IMR-90 (cell line): ENCODE data around the gene BCAS4. TPM values are rescaled to one million over a fixed set of nuclear protein-coding genes. Genes with fewer than 3 reads are reported as not detected.

ENCODE experiments used
- ATAC-seq: fragments of 200-7000 bp; cut with Tn5 transposase; 2 replicates; pipeline ENCODE4 v1.9.1; 2020; ENCODE audit warnings: low read depth, mild to moderate bottlenecking, moderate library complexity
- BruUV-seq: library from RNA; stranded (reverse); fragments of 400-500 nt; replicated peaks from 2 replicates; lab custom pipeline; 2021; lab: Mats Ljungman, UMichigan
- CTCF ChIA-PET: fragments of 300-600 bp; formaldehyde crosslinking; extraction: SDS; loops from one replicate; lab custom pipeline; 2021; ENCODE audit warnings: antibody characterized with exemption; lab: Yijun Ruan, JAX
- POLR2A ChIA-PET: fragments of 300-600 bp; sonication (Branson Sonifier 250); formaldehyde crosslinking; loops from one replicate; lab custom pipeline; 2022; ENCODE audit warnings: antibody characterized with exemption; ENCODE audit not compliant: unreplicated experiment; lab: Charles Lee
- DNase-seq: peaks from one replicate; pipeline ENCODE4 v3.0.0; 2013
- H2AFZ ChIP-seq: replicated peaks from 2 replicates; pipeline ENCODE3; 2013; ENCODE audit warnings: low read length, mild to moderate bottlenecking; ENCODE audit not compliant: poor library complexity
- H2AK5ac ChIP-seq: 2 replicates; pipeline ENCODE4 v1.6.1; 2013; ENCODE audit warnings: low read depth, low read length, inconsistent platforms
- H2AK9ac ChIP-seq: replicated peaks from 2 replicates; pipeline ENCODE3; 2013; ENCODE audit warnings: mild to moderate bottlenecking, low read depth, low read length, moderate library complexity; ENCODE audit not compliant: poor library complexity
- H2BK120ac ChIP-seq: 2 replicates; pipeline ENCODE4 v1.6.1; 2013; ENCODE audit warnings: low read depth, low read length, inconsistent platforms
- H2BK15ac ChIP-seq: 3 replicates; pipeline ENCODE4 v1.6.1; 2013; ENCODE audit warnings: low read depth, low read length, inconsistent platforms
- H2BK20ac ChIP-seq: 2 replicates; pipeline ENCODE4 v1.6.1; 2013; ENCODE audit warnings: low read depth, mild to moderate bottlenecking, inconsistent platforms, low read length, moderate library complexity
- H2BK5ac ChIP-seq: 2 replicates; pipeline ENCODE4 v1.6.1; 2013; ENCODE audit warnings: mild to moderate bottlenecking, low read depth, low read length, inconsistent platforms; ENCODE audit not compliant: poor library complexity, severe bottlenecking
- H3K14ac ChIP-seq: replicated peaks from 2 replicates; pipeline ENCODE4 v1.6.1; 2013; ENCODE audit warnings: low read depth, low read length, inconsistent platforms
- H3K18ac ChIP-seq: 2 replicates; pipeline ENCODE4 v1.6.1; 2013; ENCODE audit warnings: low read depth, low read length, control low read depth
- H3K23ac ChIP-seq: 2 replicates; pipeline ENCODE4 v1.6.1; 2013; ENCODE audit warnings: low read depth, low read length, inconsistent platforms
- H3K27ac ChIP-seq: 2 replicates; pipeline ENCODE4 v1.5.1; 2013; ENCODE audit warnings: mild to moderate bottlenecking, control low read depth, low read length; ENCODE audit not compliant: insufficient read depth
- H3K27me3 ChIP-seq: 2 replicates; pipeline ENCODE4 v1.6.1; 2013; ENCODE audit warnings: low read length; ENCODE audit not compliant: control insufficient read depth, insufficient read depth
- H3K36me3 ChIP-seq: 2 replicates; pipeline ENCODE4 v1.6.1; 2013; ENCODE audit warnings: low read length, mixed read lengths; ENCODE audit not compliant: control insufficient read depth, insufficient read depth
- H3K4ac ChIP-seq: 2 replicates; pipeline ENCODE4 v1.6.1; 2013; ENCODE audit warnings: low read depth, low read length, inconsistent platforms
- H3K4me1 ChIP-seq: 2 replicates; pipeline ENCODE4 v1.6.1; 2013; ENCODE audit warnings: low read length, mixed read lengths; ENCODE audit not compliant: control insufficient read depth, insufficient read depth
- H3K4me2 ChIP-seq: 2 replicates; pipeline ENCODE4 v1.6.1; 2013; ENCODE audit warnings: low read depth, mild to moderate bottlenecking, control low read depth, low read length, moderate library complexity
- H3K4me3 ChIP-seq: 2 replicates; pipeline ENCODE4 v1.5.1; 2013; ENCODE audit warnings: low read depth, mild to moderate bottlenecking, control low read depth, low read length, moderate library complexity; ENCODE audit not compliant: insufficient read depth
- H3K56ac ChIP-seq: 2 replicates; pipeline ENCODE4 v1.6.1; 2013; ENCODE audit warnings: low read length, inconsistent platforms; ENCODE audit not compliant: insufficient read depth; ENCODE audit errors: extremely low read depth
- H3K79me1 ChIP-seq, 2 experiments: 2 replicates each; pipeline ENCODE4 v1.6.1; 2013; ENCODE audit warnings: low read length in 2 of 2, inconsistent platforms in 1 of 2, low read depth in 1 of 2
- H3K9ac ChIP-seq: 2 replicates; pipeline ENCODE4 v1.6.1; 2013; ENCODE audit warnings: low read depth, low read length, control low read depth
- H3K9me1 ChIP-seq: 2 replicates; pipeline ENCODE4 v1.6.1; 2013; ENCODE audit warnings: low read length, inconsistent platforms; ENCODE audit not compliant: insufficient read depth
- H3K9me3 ChIP-seq: 2 replicates; pipeline ENCODE4 v1.6.1; 2013; ENCODE audit warnings: low read length; ENCODE audit not compliant: control insufficient read depth, insufficient read depth
- H4K20me1 ChIP-seq: 2 replicates; pipeline ENCODE4 v1.6.1; 2013; ENCODE audit warnings: low read length, inconsistent platforms; ENCODE audit not compliant: insufficient read depth
- H4K5ac ChIP-seq: 2 replicates; pipeline ENCODE4 v1.6.1; 2013; ENCODE audit warnings: mild to moderate bottlenecking, low read depth, low read length, control low read depth
- H4K8ac ChIP-seq, 2 experiments: 2 replicates each; pipeline ENCODE4 v1.6.1; 2013; ENCODE audit warnings: low read depth in 2 of 2, low read length in 2 of 2, control low read depth in 1 of 2, inconsistent platforms in 1 of 2
- H4K91ac ChIP-seq: 2 replicates; pipeline ENCODE4 v1.6.1; 2013; ENCODE audit warnings: low read depth, low read length, inconsistent platforms; ENCODE audit not compliant: insufficient read depth
- CEBPB ChIP-seq: IDR thresholded peaks from 2 replicates; pipeline ENCODE4 v1.6.1; 2012; ENCODE audit warnings: low read depth, low read length, improper control_type of control experiment
- CHD1 ChIP-seq: IDR thresholded peaks from 2 replicates; pipeline ENCODE4 v1.6.1; 2012; ENCODE audit warnings: low read depth, low read length, improper control_type of control experiment
- FOS ChIP-seq: fragments of 150-350 bp; IDR thresholded peaks from 2 replicates; pipeline ENCODE4 v1.6.1; 2016; ENCODE audit warnings: low read depth, low read length
- MAFK ChIP-seq: IDR thresholded peaks from 2 replicates; pipeline ENCODE4 v1.6.1; 2012; ENCODE audit warnings: low read depth, low read length, improper control_type of control experiment
- MAZ ChIP-seq: IDR thresholded peaks from 2 replicates; pipeline ENCODE4 v1.6.1; 2012; ENCODE audit warnings: low read depth, mild to moderate bottlenecking, low read length, improper control_type of control experiment, moderate library complexity, borderline replicate concordance
- MXI1 ChIP-seq: IDR thresholded peaks from 2 replicates; pipeline ENCODE4 v1.6.1; 2012; ENCODE audit warnings: low read depth, mild to moderate bottlenecking, low read length, moderate library complexity, borderline replicate concordance
- NFE2L2 ChIP-seq: fragments of 150-350 bp; IDR thresholded peaks from 2 replicates; pipeline ENCODE4 v1.6.1; 2016; ENCODE audit warnings: low read depth, mild to moderate bottlenecking, low read length
- POLR2A ChIP-seq: IDR thresholded peaks from 2 replicates; pipeline ENCODE4 v1.6.1; 2012; ENCODE audit warnings: mild to moderate bottlenecking, low read depth, low read length
- RAD21 ChIP-seq: IDR thresholded peaks from 2 replicates; pipeline ENCODE4 v1.6.1; 2012; ENCODE audit warnings: low read length, improper control_type of control experiment
- RCOR1 ChIP-seq: IDR thresholded peaks from 2 replicates; pipeline ENCODE4 v1.6.1; 2012; ENCODE audit warnings: mild to moderate bottlenecking, low read length, improper control_type of control experiment; ENCODE audit not compliant: insufficient replicate concordance
- SMC3 ChIP-seq: fragments of 150-350 bp; IDR thresholded peaks from 2 replicates; pipeline ENCODE4 v1.6.1; 2016; ENCODE audit warnings: low read depth, mild to moderate bottlenecking, antibody characterized with exemption, low read length, moderate library complexity
- WGBS, 2 experiments: methylation state at CpG; one replicate each; pipeline versions ENCODE4 v1.1.5 to v1.1.7; 2013; ENCODE audit warnings: missing lambda C conversion rate in 2 of 2; ENCODE audit not compliant: insufficient read length in 1 of 2; ENCODE audit errors: extremely low coverage in 2 of 2; 5-methylcytosine and 5-hydroxymethylcytosine counted together
- dilution Hi-C: fragments of 300-500 bp; cut with HindIII; formaldehyde crosslinking; loops from one replicate; pipeline ENCODE4 v1.14.3; 2018; ENCODE audit warnings: low sequenced_read_pairs; ENCODE audit not compliant: unreplicated experiment
- in situ Hi-C: fragments of 300-500 bp; cut with MboI; formaldehyde crosslinking; loops from 3 replicates; pipeline ENCODE4 v1.14.3; 2019; ENCODE audit warnings: low sequenced_read_pairs, inconsistent platforms, mixed read lengths
- intact Hi-C: fragments of 100-400 bp; cut with micrococcal nuclease; formaldehyde crosslinking; loops from 2 replicates; pipeline ENCODE4 v1.10.0; 2022
- polyA plus RNA-seq, 3 experiments: library from polyadenylated mRNA; depleted of rRNA; stranded (reverse); fragments of >200 nt; gene quantifications; 2 replicates each; pipeline ENCODE4 v1.2.3, GENCODE V29; 2012; ENCODE audit warnings: low replicate concordance in 1 of 3
- total RNA-seq: library from RNA; depleted of rRNA; stranded (reverse); fragments of >200 nt; gene quantifications from 2 replicates; pipeline ENCODE4 v1.2.3, GENCODE V29; 2012
- TF ChIP-seq, protein P1 (sequence below): conservative IDR thresholded peaks from 2 replicates; pipeline ENCODE4 v1.5.1; 2012; ENCODE audit warnings: mild to moderate bottlenecking, low read depth, low read length, improper control_type of control experiment
- TF ChIP-seq, protein P2 (sequence below): fragments of 150-350 bp; IDR thresholded peaks from 2 replicates; pipeline ENCODE4 v1.6.1; 2017; ENCODE audit warnings: mild to moderate bottlenecking, antibody characterized with exemption, low read length, low read depth
- TF ChIP-seq, protein P3 (sequence below): fragments of 150-350 bp; IDR thresholded peaks from 2 replicates; pipeline ENCODE4 v1.6.1; 2016; ENCODE audit warnings: low read depth, mild to moderate bottlenecking, low read length, moderate library complexity, borderline replicate concordance

The BCAS4 gene
- total and polyA plus RNA-seq, 2 of the 4 experiments (the other 2 are of a cell fraction), result 42.7 to 47.5 TPM

DNA sequence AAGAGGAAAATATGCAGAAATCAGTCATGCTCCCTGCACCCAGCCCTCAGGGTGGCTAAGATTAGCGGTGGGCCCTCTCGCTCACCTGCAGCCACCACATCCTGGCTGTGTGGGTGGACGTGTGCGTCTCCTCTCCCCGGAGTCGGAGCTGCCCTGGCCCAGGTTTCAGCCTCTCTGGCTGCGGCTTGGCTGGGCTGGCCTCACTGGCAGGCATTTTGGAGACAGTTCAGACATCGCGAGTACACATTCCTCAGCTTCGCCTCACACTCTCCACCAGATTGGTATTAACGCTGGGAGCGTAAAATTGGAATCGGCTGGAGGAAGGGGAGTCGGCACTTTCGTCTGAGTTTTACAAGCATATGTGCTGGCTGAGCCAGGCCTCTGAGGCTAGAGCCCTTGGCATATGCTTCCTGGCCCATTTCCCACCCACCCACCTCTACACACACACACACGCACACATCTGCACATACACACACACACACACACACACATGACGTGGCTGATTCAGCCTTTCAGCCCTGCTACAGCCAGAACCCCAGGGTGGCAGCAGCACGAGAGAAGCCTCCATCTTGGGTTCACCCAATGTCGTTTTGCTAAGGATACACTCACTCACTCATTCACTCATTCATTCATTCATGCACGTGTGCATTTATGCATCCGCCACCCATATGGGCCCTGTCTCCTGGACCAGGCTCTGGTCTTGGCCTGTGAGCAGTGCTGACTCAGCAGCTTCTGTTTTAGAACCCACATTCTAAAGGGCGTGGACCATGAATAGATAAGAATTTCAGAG lies 42.9 kb downstream of the BCAS4 start:
- no peak overlapping the region for H3K4me3 ChIP-seq
- CTCF ChIA-PET, result no interaction called here
- H2AFZ ChIP-seq, result peak overlapping the region; percentile 80
- no peak for TF ChIP-seq RAD21
- TF ChIP-seq, protein P1, sequence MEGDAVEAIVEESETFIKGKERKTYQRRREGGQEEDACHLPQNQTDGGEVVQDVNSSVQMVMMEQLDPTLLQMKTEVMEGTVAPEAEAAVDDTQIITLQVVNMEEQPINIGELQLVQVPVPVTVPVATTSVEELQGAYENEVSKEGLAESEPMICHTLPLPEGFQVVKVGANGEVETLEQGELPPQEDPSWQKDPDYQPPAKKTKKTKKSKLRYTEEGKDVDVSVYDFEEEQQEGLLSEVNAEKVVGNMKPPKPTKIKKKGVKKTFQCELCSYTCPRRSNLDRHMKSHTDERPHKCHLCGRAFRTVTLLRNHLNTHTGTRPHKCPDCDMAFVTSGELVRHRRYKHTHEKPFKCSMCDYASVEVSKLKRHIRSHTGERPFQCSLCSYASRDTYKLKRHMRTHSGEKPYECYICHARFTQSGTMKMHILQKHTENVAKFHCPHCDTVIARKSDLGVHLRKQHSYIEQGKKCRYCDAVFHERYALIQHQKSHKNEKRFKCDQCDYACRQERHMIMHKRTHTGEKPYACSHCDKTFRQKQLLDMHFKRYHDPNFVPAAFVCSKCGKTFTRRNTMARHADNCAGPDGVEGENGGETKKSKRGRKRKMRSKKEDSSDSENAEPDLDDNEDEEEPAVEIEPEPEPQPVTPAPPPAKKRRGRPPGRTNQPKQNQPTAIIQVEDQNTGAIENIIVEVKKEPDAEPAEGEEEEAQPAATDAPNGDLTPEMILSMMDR, result no peak
- no peak for TF ChIP-seq NFE2L2
- no peak for TF ChIP-seq CEBPB
- no peak for TF ChIP-seq SMC3
- peak; percentile 56 for TF ChIP-seq RCOR1
- TF ChIP-seq FOS, result no peak
- no peak for TF ChIP-seq POLR2A
- TF ChIP-seq CHD1, result no peak
- no peak for TF ChIP-seq MXI1
- TF ChIP-seq, protein P2, sequence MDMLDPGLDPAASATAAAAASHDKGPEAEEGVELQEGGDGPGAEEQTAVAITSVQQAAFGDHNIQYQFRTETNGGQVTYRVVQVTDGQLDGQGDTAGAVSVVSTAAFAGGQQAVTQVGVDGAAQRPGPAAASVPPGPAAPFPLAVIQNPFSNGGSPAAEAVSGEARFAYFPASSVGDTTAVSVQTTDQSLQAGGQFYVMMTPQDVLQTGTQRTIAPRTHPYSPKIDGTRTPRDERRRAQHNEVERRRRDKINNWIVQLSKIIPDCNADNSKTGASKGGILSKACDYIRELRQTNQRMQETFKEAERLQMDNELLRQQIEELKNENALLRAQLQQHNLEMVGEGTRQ, result no peak
- no peak; the same call in 1 of the 2 replicates for TF ChIP-seq MAZ
- peak; percentile 98 for TF ChIP-seq MAFK
- TF ChIP-seq, protein P3, sequence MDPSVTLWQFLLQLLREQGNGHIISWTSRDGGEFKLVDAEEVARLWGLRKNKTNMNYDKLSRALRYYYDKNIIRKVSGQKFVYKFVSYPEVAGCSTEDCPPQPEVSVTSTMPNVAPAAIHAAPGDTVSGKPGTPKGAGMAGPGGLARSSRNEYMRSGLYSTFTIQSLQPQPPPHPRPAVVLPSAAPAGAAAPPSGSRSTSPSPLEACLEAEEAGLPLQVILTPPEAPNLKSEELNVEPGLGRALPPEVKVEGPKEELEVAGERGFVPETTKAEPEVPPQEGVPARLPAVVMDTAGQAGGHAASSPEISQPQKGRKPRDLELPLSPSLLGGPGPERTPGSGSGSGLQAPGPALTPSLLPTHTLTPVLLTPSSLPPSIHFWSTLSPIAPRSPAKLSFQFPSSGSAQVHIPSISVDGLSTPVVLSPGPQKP, result no peak

More for the DNA sequence above, 42.9 kb downstream of the BCAS4 start:
- Histone ChIP-seq H3K9ac (no peak overlapping the region), H3K9me1 (peaks cover 25% of the 10 kb centered on the region), H4K91ac (peak overlapping the region; percentile 50), H3K18ac (0 out of 2 replicates have a peak overlapping the region, but pooled peaks have one; percentile 17), H3K23ac (peak overlapping the region; percentile 1; the same call in 1 of the 2 replicates), H2AK9ac (peak overlapping the region; percentile 73), H2BK5ac (peak overlapping the region; percentile 69), H4K5ac (peak overlapping the region; percentile 32; the same call in 1 of the 2 replicates), H3K79me1 (0 out of 4 replicates have a peak, but pooled peaks cover 0 to 6% of the 10 kb centered on the region in 2 experiments), H3K56ac (no peak overlapping the region), H2BK15ac (peak overlapping the region; percentile 1; the same call in 1 of the 3 replicates), H4K20me1 (no peaks in the 10 kb centered on the region), H2AK5ac (peak overlapping the region; percentile 23; the same call in 1 of the 2 replicates), H4K8ac (peak overlapping the region; percentile 38 to 81; a peak in 3 of 4 replicates), H3K27ac (peak overlapping the region; percentile 49), H3K4me2 (no peak overlapping the region), H3K27me3 (no peaks in the 10 kb centered on the region), H3K14ac (peak overlapping the region; percentile 68), H2BK120ac (peak overlapping the region; percentile 44; the same call in 1 of the 2 replicates), H3K36me3 (peaks cover 6% of the 10 kb centered on the region; the same call in 1 of the 2 replicates), H3K9me3 (no peaks in the 10 kb centered on the region), H3K4ac (peak overlapping the region; percentile 73), H3K4me1 (peaks cover 9% of the 10 kb centered on the region), H2BK20ac (peak overlapping the region; percentile 47)
- in situ Hi-C loops (no loop called here), dilution Hi-C loops (no loop called here), intact Hi-C loops (no loop called here)
- WGBS, 2 experiments, result 34% methylated on average over 7 of the region's 22 CpGs; no CpG with 5 or more reads in 1 of the 2 experiments
- no TSS peak for BruUV-seq
- POLR2A ChIA-PET, result no interaction called here
- DNase-seq (peak; percentile 83), ATAC-seq (peak; percentile 79)
